ENCODE measurements around the gene SPRR1B.

SPRR1B gene

GRCh38 chr1:153071511-153071910 is 40.5 kb downstream of the SPRR1B start, which contains the start of gene SPRR2B:
Gene SPRR2B (minus strand): TSS chr1:153071611. CDS start chr1:153070839, 772 bp downstream.
- no peak for FAIRE-seq
- no peak for DNase-seq (ENCODE audit: insufficient read length, low spot score)
- TF ChIP-seq POLR2A (IDR thresholded peaks at IDR 0.05; ENCODE audit: low read depth, low read length): no peak

- no peak for TF ChIP-seq POLR2A (IDR thresholded peaks at IDR 0.05; ENCODE audit: low read depth, low read length)
- DNase-seq (ENCODE audit: insufficient read length, low spot score): no peak
- FAIRE-seq: no peak
Measured at GRCh38 chr1:153072806-153073726, 42.1 kb downstream of the SPRR1B start.

GRCh38 chr1:153081736-153082135 is 50.7 kb downstream of the SPRR1B start:
- TF ChIP-seq POLR2A (IDR thresholded peaks at IDR 0.05; ENCODE audit: low read depth, low read length): no peak
- DNase-seq (ENCODE audit: insufficient read length, low spot score) (no peak), FAIRE-seq (no peak)

Measured in H54 (cell line).